Stimulated activated CD4-positive, alpha-beta T cell treated with anti-CD3 and anti-CD28 coated beads, Interleukin-4, amount 100 ng/mL, for 4 hours (primary cell): ENCODE data around the gene CDH22.

Source experiments
- DNase-seq, 2 experiments: peaks; one replicate each; pipeline ENCODE4 v3.0.0-alpha.2; 2020

Gene CDH22, protein sequence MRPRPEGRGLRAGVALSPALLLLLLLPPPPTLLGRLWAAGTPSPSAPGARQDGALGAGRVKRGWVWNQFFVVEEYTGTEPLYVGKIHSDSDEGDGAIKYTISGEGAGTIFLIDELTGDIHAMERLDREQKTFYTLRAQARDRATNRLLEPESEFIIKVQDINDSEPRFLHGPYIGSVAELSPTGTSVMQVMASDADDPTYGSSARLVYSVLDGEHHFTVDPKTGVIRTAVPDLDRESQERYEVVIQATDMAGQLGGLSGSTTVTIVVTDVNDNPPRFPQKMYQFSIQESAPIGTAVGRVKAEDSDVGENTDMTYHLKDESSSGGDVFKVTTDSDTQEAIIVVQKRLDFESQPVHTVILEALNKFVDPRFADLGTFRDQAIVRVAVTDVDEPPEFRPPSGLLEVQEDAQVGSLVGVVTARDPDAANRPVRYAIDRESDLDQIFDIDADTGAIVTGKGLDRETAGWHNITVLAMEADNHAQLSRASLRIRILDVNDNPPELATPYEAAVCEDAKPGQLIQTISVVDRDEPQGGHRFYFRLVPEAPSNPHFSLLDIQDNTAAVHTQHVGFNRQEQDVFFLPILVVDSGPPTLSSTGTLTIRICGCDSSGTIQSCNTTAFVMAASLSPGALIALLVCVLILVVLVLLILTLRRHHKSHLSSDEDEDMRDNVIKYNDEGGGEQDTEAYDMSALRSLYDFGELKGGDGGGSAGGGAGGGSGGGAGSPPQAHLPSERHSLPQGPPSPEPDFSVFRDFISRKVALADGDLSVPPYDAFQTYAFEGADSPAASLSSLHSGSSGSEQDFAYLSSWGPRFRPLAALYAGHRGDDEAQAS

GRCh38 chr20:46308258-46309157 is at the start of gene CDH22:
Gene CDH22, minus strand, starts transcription at chr20:46308498. Its CDS starts 57,204 bp downstream, at chr20:46251294.
- DNase-seq, result peak; percentile 13 to 14

- DNase-seq, result no peak
Observed at GRCh38 chr20:46357030-46357514, 48.8 kb upstream of the CDH22 start.

GRCh38 chr20:46356195-46357029 is 48.1 kb upstream of the CDH22 start:
- DNase-seq, result no peak

DNA sequence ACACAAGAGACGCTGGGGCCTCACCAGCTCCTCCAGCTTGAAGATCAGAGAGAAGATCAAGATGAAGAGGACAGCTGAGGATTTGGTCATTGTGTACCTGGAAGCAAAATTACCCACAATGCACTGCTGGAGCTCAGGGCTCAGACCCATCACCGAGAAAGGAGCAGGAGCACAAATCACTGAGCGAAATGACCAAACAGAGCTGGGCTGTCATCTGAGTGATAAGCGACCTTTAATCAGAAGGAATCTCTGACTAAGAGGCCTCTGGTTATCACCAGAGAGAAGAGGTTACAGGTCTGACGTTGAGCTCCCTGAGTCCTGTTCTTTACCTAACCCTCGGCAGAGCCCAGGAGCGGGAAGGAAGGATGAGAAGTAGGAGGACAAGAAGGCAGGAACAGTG is 47.5 kb upstream of the CDH22 start:
- no peak for DNase-seq

GRCh38 chr20:46354920-46355654 is 46.8 kb upstream of the CDH22 start:
- no peak for DNase-seq

GRCh38 chr20:46354207-46354555 is 45.9 kb upstream of the CDH22 start:
- no peak for DNase-seq

GRCh38 chr20:46353500-46354206 is 45.4 kb upstream of the CDH22 start:
- no peak for DNase-seq

- DNase-seq, result no peak
Observed at GRCh38 chr20:46352370-46352938, 44.2 kb upstream of the CDH22 start.

DNA sequence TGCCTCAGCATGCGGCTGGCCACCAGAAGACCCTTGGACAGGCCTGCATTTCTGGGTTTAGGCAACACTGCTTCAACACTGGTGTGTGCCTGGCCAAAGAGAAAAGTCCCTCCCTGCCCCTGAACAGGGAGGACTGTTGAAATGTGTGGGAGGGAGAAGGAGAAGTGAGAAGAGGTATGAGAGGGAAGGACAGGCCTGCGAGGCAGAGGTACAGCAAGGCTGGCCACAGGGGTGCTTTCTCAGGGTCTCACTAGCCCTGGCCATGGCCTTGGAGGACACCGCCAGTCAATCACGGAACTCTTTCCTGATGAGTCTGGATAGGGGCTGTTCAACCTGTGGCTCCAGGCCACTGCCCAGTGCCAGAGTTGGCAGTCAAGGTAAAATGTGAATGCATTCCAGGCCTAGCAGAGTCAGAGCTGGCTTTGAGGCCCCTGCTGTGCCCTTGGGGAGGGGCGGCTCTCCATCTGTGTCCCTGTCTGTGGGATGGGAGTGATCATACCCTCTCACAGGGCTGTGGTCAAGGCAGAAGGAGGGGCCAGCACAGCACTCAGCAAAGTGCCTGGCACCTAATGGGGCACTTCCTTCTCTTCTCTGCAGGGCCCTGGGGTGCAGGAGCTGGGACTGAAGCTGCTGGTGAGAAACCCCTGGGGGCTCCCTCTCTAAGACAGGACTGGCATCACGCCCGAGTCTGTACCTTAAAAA is 43.2 kb upstream of the CDH22 start:
- DNase-seq, result no peak

GRCh38 chr20:46350986-46351267 is 42.6 kb upstream of the CDH22 start:
- DNase-seq, result no peak

GRCh38 chr20:46350201-46350985 is 42.1 kb upstream of the CDH22 start:
- no peak for DNase-seq

GRCh38 chr20:46349742-46350056 is 41.4 kb upstream of the CDH22 start:
- no peak for DNase-seq

DNA sequence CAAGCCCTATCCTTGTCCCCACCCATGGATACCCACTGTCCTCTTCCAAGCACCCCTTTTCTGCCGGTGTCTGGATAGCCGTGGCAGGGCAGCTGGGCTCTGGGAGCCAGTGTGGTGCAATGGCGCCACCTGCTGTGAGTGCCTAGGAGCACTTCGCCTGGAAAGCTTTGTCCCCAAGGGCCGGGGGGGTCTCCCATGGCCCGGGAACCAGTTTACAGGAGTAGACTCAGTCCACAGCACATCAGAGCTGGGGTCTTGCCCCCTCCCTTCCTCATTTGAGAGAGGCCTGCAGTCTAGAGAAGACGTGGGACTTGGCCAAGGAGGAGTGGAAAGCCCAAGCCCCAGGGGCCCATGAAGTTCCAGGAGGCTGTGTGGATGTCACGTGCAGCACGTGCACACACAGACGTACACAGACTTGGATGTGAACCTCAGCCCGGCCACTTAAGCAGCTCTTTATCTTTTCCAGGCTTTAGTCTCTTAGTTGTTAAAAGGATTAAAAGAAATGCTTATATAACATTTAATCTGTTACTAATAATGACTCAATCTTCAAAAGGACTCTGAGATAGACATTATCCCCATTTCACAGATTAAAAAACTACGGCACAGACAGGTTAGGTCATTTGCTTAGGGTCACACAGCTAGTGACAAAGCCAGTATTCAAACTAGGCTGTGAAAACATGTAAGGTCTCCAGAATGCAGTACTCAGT is 40.9 kb upstream of the CDH22 start:
- DNase-seq, result peak; percentile 15 to 29

DNA sequence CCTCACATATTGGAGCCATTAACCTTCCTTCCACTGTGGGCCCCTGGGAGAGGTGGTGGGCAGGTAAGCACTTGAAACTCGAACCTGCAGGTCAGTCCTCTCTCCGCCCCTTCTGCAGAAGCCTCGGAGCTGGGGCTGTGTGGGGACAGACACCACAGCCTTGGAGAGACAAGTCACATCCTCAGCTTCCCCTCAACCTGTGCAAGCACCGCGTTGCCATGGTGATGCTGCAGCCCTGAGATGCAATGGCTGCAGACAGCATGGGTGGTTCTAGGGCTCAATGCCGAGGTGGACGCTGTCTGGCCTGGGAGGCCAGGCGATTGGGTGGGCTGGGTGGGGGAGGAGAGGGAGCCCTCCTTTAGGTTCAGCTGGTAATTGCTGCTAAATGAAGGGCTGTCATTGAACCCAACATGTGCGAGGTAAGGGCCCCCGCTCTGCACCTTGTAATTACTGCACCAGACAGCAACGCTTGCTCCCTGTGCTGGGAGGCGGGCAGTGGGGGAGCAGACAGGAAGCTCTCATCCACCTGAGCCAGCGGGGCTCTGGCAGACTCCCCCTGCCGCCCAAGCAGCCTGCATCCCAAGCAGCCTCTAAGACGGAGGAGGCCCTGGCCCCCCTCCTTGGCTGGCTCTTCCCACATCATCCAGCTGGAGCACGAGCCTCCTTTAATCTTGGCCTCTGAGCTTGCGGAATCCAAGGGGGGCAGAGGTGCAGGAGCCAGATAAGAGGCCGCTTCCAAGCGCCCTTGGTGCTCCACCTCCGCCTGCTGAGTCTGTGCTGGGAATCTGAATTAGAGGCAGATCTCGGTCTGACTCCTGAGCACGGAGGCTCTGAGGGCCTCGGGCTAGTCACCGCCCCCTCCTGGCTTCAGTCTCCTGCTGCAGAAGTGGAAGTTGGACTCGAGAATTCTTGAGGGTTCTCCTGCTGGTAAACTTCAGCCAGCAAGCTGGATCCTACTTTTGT is 39.8 kb upstream of the CDH22 start:
- no peak for DNase-seq

DNA sequence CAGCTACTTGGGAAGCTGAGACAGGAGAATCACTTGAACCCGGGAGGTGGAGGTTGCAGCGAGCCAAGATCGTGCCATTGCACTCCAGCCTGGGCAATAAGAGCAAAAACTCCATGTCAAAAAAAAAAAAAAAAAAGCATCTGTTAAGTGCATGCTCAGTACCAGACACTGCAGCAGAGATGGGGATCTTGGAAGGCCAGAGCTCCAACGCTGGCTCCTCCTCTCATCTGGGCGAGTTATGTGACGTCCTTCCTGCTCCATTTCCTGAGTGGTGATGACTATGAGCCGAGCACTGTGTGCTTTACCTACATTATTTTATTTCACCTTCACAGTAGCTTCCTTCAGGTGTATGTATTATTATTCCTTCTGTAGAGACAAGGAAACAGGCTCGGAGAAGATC is 38.5 kb upstream of the CDH22 start:
- no peak for DNase-seq

DNA sequence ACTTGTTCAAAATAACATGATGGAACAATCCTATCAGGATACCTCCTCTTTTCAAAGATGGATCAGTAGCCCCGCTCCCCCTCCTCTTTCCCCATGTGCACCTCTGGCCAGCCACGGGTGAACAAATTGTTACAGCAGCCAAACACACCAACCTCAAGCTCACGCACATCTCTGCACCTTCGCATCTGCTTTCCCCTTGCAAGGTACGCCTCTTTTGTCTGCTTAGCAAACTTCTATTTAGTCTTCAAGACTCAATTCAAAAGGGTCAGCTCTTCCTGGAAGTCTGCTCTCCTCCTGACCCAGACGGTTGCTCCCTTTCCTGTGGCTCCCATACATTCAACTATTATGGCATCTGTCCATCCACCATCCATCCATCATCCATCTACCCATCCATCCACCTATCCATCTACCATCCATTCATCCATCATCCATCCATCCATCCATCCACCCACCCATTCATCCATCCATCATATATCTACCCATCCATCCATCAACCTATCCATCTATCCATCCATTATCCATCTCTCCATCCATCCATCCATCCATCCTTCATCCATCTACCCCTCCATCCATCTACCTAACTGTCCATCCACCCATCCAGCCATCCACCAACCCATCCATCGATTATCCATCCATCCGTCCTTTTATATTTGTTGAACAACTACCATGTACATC is 36.3 kb upstream of the CDH22 start:
- no peak for DNase-seq

GRCh38 chr20:46343975-46344357 is 35.7 kb upstream of the CDH22 start:
- DNase-seq, result no peak
